Measurements from ENCODE around the gene MOGAT3.

MOGAT3 gene

GRCh38 chr7:101238226-101239182 is 37.7 kb upstream of the MOGAT3 start:
- H3K27ac ChIP-seq (ENCODE audit: insufficient read depth in 1 of 2, low read depth in 1 of 2, low read length in 2 of 2, poor library complexity in 1 of 2, severe bottlenecking in 2 of 2) = peak overlapping the region; percentile 54 to 72
- POLR2A ChIA-PET = interaction anchor here (0.7 to 1.2 kb wide), 2 partner anchors 19 to 44 kb away, joined by 3 read pairs; no protein-coding TSS in a partner anchor
- H3K27me3 ChIP-seq (replicated peaks in 2 of 5; ENCODE audit: control insufficient read depth in 4 of 5, insufficient read depth in 5 of 5, low read length in 4 of 5) = no peaks in the 10 kb centered on the region
- H3K36me3 ChIP-seq (ENCODE audit: control insufficient read depth in 4 of 4, insufficient read depth in 4 of 4, low read length in 3 of 4) = peaks cover 0 to 35% (median 8%) of the 10 kb centered on the region in 4 experiments
- CTCF ChIA-PET = interaction anchor here (1.0 to 4.8 kb wide), 8 partner anchors 10 to 94 kb away, joined by 3 to 35 read pairs (median 6); partner anchors contain the start of genes PLOD3 and ZNHIT1
- H3K9me3 ChIP-seq (ENCODE audit: control extremely low read depth in 1 of 5, control insufficient read depth in 4 of 5, insufficient read depth in 2 of 5, low read depth in 1 of 5, low read length in 4 of 5) = no peaks in the 10 kb centered on the region
- H3K4me1 ChIP-seq (ENCODE audit: control extremely low read depth in 1 of 4, control insufficient read depth in 4 of 4, insufficient read depth in 4 of 4, low read length in 3 of 4) = peaks cover 2 to 79% (median 76%) of the 10 kb centered on the region in 4 experiments
- DNase-seq = peak in 1 of 3 donors; percentile 40
- H3K4me3 ChIP-seq (ENCODE audit: control insufficient read depth in 1 of 7, extremely low read depth in 1 of 7, insufficient read depth in 4 of 7, low read depth in 2 of 7, low read length in 6 of 7) = peak overlapping the region in 6 of 7 experiments; percentile 28 to 80 (median 72)
- WGBS (ENCODE audit: insufficient coverage) = 19% methylated on average over 21 of the region's 28 CpGs

GRCh38 chr7:101237206-101238067 is 36.6 kb upstream of the MOGAT3 start, which contains the start of gene CLDN15:
TSS of gene CLDN15 (minus strand) at chr7:101237802. CDS start at chr7:101237581, 221 bp downstream.
- peaks cover 2 to 70% (median 70%) of the 10 kb centered on the region in 4 experiments for H3K4me1 ChIP-seq (ENCODE audit: control extremely low read depth in 1 of 4, control insufficient read depth in 4 of 4, insufficient read depth in 4 of 4, low read length in 3 of 4)
- WGBS (ENCODE audit: insufficient coverage) = 5% methylated on average over 14 of the region's 31 CpGs
- H3K27me3 ChIP-seq (replicated peaks in 2 of 5; ENCODE audit: control insufficient read depth in 4 of 5, insufficient read depth in 5 of 5, low read length in 4 of 5) = no peaks in the 10 kb centered on the region
- H3K27ac ChIP-seq (ENCODE audit: insufficient read depth in 1 of 2, low read depth in 1 of 2, low read length in 2 of 2, poor library complexity in 1 of 2, severe bottlenecking in 2 of 2) = peak within 1 kb of the TSS; percentile 54 to 72
- H3K4me3 ChIP-seq (ENCODE audit: control insufficient read depth in 1 of 7, extremely low read depth in 1 of 7, insufficient read depth in 4 of 7, low read depth in 2 of 7, low read length in 6 of 7) = peak within 1 kb of the TSS; percentile 15 to 80 (median 66)
- ChIA-PET POLR2A (interaction anchor here (1.2 to 1.8 kb wide), 3 partner anchors 11 to 45 kb away, joined by 3 to 6 read pairs (median 3); no protein-coding TSS in a partner anchor), CTCF (interaction anchor here (0.7 to 4.8 kb wide), 11 partner anchors 11 to 93 kb away, joined by 3 to 35 read pairs (median 5); partner anchors contain the start of genes PLOD3 and ZNHIT1)
- peaks cover 0 to 37% (median 8%) of the 10 kb centered on the region in 4 experiments for H3K36me3 ChIP-seq (ENCODE audit: control insufficient read depth in 4 of 4, insufficient read depth in 4 of 4, low read length in 3 of 4)
- H3K9me3 ChIP-seq (ENCODE audit: control extremely low read depth in 1 of 5, control insufficient read depth in 4 of 5, insufficient read depth in 2 of 5, low read depth in 1 of 5, low read length in 4 of 5) = no peaks in the 10 kb centered on the region
- DNase-seq = peak; percentile 70 to 91 (median 91)

- POLR2A ChIA-PET = interaction anchor here (1.3 to 1.8 kb wide), 2 partner anchors 12 to 17 kb away, joined by 3 to 6 read pairs; no protein-coding TSS in a partner anchor
Observed at GRCh38 chr7:101236292-101236835, 35.5 kb upstream of the MOGAT3 start.

GRCh38 chr7:101235522-101235921 is 34.7 kb upstream of the MOGAT3 start:
- whole genome bisulfite sequencing (ENCODE audit: insufficient coverage) = 30% methylated on average over 5 of the region's 9 CpGs
- peaks cover 0 to 36% (median 16%) of the 10 kb centered on the region in 4 experiments for H3K36me3 ChIP-seq (ENCODE audit: control insufficient read depth in 4 of 4, insufficient read depth in 4 of 4, low read length in 3 of 4)
- CTCF ChIA-PET = interaction anchor here (0.6 to 4.8 kb wide), 13 partner anchors 9 to 95 kb away, joined by 3 to 35 read pairs (median 6); partner anchors contain the start of genes FIS1, PLOD3 and ZNHIT1

More at GRCh38 chr7:101236292-101236835, 35.5 kb upstream of the MOGAT3 start:
- WGBS (ENCODE audit: insufficient coverage) = 7% methylated on average over 16 of the region's 21 CpGs
- Histone ChIP-seq H3K4me3 (ENCODE audit: control insufficient read depth in 1 of 7, extremely low read depth in 1 of 7, insufficient read depth in 4 of 7, low read depth in 2 of 7, low read length in 6 of 7) (peak overlapping the region; percentile 15 to 80 (median 66)), H3K36me3 (ENCODE audit: control insufficient read depth in 4 of 4, insufficient read depth in 4 of 4, low read length in 3 of 4) (peaks cover 0 to 41% (median 16%) of the 10 kb centered on the region in 4 experiments), H3K27me3 (replicated peaks in 2 of 5; ENCODE audit: control insufficient read depth in 4 of 5, insufficient read depth in 5 of 5, low read length in 4 of 5) (no peaks in the 10 kb centered on the region), H3K27ac (ENCODE audit: insufficient read depth in 1 of 2, low read depth in 1 of 2, low read length in 2 of 2, poor library complexity in 1 of 2, severe bottlenecking in 2 of 2) (peak overlapping the region; percentile 15 to 72), H3K4me1 (ENCODE audit: control extremely low read depth in 1 of 4, control insufficient read depth in 4 of 4, insufficient read depth in 4 of 4, low read length in 3 of 4) (peaks cover 2 to 63% (median 62%) of the 10 kb centered on the region in 4 experiments), H3K9me3 (ENCODE audit: control extremely low read depth in 1 of 5, control insufficient read depth in 4 of 5, insufficient read depth in 2 of 5, low read depth in 1 of 5, low read length in 4 of 5) (no peaks in the 10 kb centered on the region)
- CTCF ChIA-PET = interaction anchor here (0.7 to 4.8 kb wide), 13 partner anchors 8 to 92 kb away, joined by 3 to 35 read pairs (median 5); partner anchors contain the start of genes FIS1, PLOD3 and ZNHIT1
- DNase-seq = no peak

GRCh38 chr7:101235050-101235449 is 34.2 kb upstream of the MOGAT3 start:
- peak in 2 of 3 donors; percentile 35 to 44 for DNase-seq
- WGBS (ENCODE audit: insufficient coverage) = 77% methylated on average over 11 of the region's 11 CpGs
- POLR2A ChIA-PET = interaction anchor here (0.6 kb wide), 1 partner anchor 1232 kb away, joined by 4 read pairs; no protein-coding TSS in a partner anchor

More at GRCh38 chr7:101235522-101235921, 34.7 kb upstream of the MOGAT3 start:
- DNase-seq = no peak
- no peaks in the 10 kb centered on the region for H3K27me3 ChIP-seq (replicated peaks in 2 of 5; ENCODE audit: control insufficient read depth in 4 of 5, insufficient read depth in 5 of 5, low read length in 4 of 5)
- no peak overlapping the region for H3K27ac ChIP-seq (ENCODE audit: insufficient read depth in 1 of 2, low read depth in 1 of 2, low read length in 2 of 2, poor library complexity in 1 of 2, severe bottlenecking in 2 of 2)
- peaks cover 2 to 59% (median 56%) of the 10 kb centered on the region in 4 experiments for H3K4me1 ChIP-seq (ENCODE audit: control extremely low read depth in 1 of 4, control insufficient read depth in 4 of 4, insufficient read depth in 4 of 4, low read length in 3 of 4)
- no peaks in the 10 kb centered on the region for H3K9me3 ChIP-seq (ENCODE audit: control extremely low read depth in 1 of 5, control insufficient read depth in 4 of 5, insufficient read depth in 2 of 5, low read depth in 1 of 5, low read length in 4 of 5)
- peak overlapping the region in 5 of 7 experiments; percentile 58 to 80 (median 77) for H3K4me3 ChIP-seq (ENCODE audit: control insufficient read depth in 1 of 7, extremely low read depth in 1 of 7, insufficient read depth in 4 of 7, low read depth in 2 of 7, low read length in 6 of 7)
- POLR2A ChIA-PET = no interaction called here

More at GRCh38 chr7:101235050-101235449, 34.2 kb upstream of the MOGAT3 start:
- H3K4me1 ChIP-seq (ENCODE audit: control extremely low read depth in 1 of 4, control insufficient read depth in 4 of 4, insufficient read depth in 4 of 4, low read length in 3 of 4) = peaks cover 2 to 57% (median 53%) of the 10 kb centered on the region in 4 experiments
- CTCF ChIA-PET = interaction anchor here (0.6 to 4.8 kb wide), 12 partner anchors 9 to 95 kb away, joined by 3 to 35 read pairs (median 6); partner anchors contain the start of genes FIS1, PLOD3 and ZNHIT1
- peaks cover 0 to 31% (median 14%) of the 10 kb centered on the region in 4 experiments for H3K36me3 ChIP-seq (ENCODE audit: control insufficient read depth in 4 of 4, insufficient read depth in 4 of 4, low read length in 3 of 4)
- no peaks in the 10 kb centered on the region for H3K9me3 ChIP-seq (ENCODE audit: control extremely low read depth in 1 of 5, control insufficient read depth in 4 of 5, insufficient read depth in 2 of 5, low read depth in 1 of 5, low read length in 4 of 5)
- H3K27me3 ChIP-seq (replicated peaks in 2 of 5; ENCODE audit: control insufficient read depth in 4 of 5, insufficient read depth in 5 of 5, low read length in 4 of 5) = no peaks in the 10 kb centered on the region
- no peak overlapping the region for H3K27ac ChIP-seq (ENCODE audit: insufficient read depth in 1 of 2, low read depth in 1 of 2, low read length in 2 of 2, poor library complexity in 1 of 2, severe bottlenecking in 2 of 2)
- H3K4me3 ChIP-seq (ENCODE audit: control insufficient read depth in 1 of 7, extremely low read depth in 1 of 7, insufficient read depth in 4 of 7, low read depth in 2 of 7, low read length in 6 of 7) = peak overlapping the region in 3 of 7 experiments; percentile 77 to 80 (median 79)

All from common myeloid progenitor, CD34-positive (primary cell).